AG09319 (cell line): ENCODE data around the gene PRKCB.
"Not testable (repeated sequence)": the region's sequence is repeated elsewhere in the genome, so short reads cannot be mapped to it uniquely, and the experiment has no call there.

Experiments used
- DNase-seq: peaks from one replicate; pipeline ENCODE4 v3.0.0-alpha.2; 2010; ENCODE audit warnings: low read depth; ENCODE audit errors: extremely low read depth
- CTCF ChIP-seq: IDR thresholded peaks from 2 replicates; pipeline ENCODE4 v1.5.1; 2011; ENCODE audit warnings: low read depth, mild to moderate bottlenecking, inconsistent platforms, low read length, moderate library complexity

The PRKCB gene

GRCh38 chr16:24094660-24095059 is 258.9 kb downstream of the PRKCB start:
- DNase-seq, result no peak
- TF ChIP-seq CTCF, result no peak

- no peak for TF ChIP-seq CTCF
- no peak for DNase-seq
These were observed 263.1 kb downstream of the PRKCB start for GRCh38 chr16:24098896-24099295.

GRCh38 chr16:24101431-24101830 is 265.6 kb downstream of the PRKCB start:
- DNase-seq, result no peak
- TF ChIP-seq CTCF, result no peak

GRCh38 chr16:24102209-24102660 is 266.5 kb downstream of the PRKCB start:
- DNase-seq, result no peak
- no peak for TF ChIP-seq CTCF

- not testable (repeated sequence) for DNase-seq
These were observed 269.7 kb downstream of the PRKCB start for GRCh38 chr16:24105471-24105870.

- DNase-seq, result not testable (repeated sequence)
These were observed 272.3 kb downstream of the PRKCB start for GRCh38 chr16:24108090-24108489.

- no peak for TF ChIP-seq CTCF
- DNase-seq, result no peak
These were observed 276.0 kb downstream of the PRKCB start for GRCh38 chr16:24111724-24112302.

- no peak for DNase-seq
- no peak for TF ChIP-seq CTCF
These were observed 277.4 kb downstream of the PRKCB start for GRCh38 chr16:24113115-24113745.
